Measurements from ENCODE around the gene HNRNPH1. TPM values are rescaled to one million over a fixed set of nuclear protein-coding genes. Genes with fewer than 3 reads are reported as not detected.
"Not testable (repeated sequence)": the region's sequence is repeated elsewhere in the genome, so short reads cannot be mapped to it uniquely, and the experiment has no call there.

HNRNPH1 gene, protein sequence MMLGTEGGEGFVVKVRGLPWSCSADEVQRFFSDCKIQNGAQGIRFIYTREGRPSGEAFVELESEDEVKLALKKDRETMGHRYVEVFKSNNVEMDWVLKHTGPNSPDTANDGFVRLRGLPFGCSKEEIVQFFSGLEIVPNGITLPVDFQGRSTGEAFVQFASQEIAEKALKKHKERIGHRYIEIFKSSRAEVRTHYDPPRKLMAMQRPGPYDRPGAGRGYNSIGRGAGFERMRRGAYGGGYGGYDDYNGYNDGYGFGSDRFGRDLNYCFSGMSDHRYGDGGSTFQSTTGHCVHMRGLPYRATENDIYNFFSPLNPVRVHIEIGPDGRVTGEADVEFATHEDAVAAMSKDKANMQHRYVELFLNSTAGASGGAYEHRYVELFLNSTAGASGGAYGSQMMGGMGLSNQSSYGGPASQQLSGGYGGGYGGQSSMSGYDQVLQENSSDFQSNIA
- total RNA-seq: 100 to 1,000 TPM; 895 to 954 TPM

DNA sequence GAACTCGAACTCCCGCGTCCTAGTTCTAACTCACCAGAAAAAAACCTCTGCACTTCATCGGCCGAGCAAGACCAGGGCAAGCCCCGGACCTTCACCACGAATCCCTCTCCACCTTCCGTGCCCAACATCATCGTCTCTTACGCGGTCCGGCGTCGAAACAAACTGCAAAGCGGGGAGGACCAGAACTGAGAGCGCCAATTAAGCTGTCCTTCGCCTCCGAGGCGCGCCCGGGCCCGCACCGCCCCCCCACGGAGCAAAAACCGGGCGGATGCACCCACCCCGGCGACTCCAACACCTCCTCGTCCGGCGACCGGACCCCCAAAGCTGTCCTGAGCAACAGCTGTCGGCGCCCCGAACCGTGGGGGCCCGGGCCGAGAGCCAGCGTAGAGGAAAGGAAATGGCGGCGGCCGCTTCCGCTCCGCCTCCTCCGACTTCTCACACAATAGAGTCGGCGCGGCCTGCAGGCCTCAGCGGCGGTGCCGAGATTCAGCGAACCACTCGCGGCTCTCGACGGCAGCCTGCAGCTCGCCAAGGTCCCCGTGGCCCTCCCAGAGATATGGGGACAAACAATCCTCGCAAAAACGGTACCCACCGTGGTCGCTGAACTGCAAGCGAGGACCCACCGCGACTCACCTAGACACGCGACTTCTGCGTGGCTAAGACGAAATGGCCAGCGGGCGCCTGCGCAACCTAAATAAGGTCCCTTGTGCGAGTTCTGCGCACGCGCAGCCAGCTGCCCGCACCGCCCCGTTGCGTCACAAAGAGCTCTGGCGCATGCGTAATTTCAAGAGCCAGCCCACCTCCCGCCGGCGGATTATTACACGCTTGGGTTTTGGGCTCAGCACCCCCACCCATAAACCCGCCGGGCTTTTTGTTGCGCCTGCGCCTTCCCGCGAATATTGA lies at the start of gene HNRNPH1:
HNRNPH1 (minus strand) TSS at position 669 of the 903 bp plus-strand sequence; CDS start at position 131, 538 bp downstream.
- Mint-ChIP-seq H3K4me3 (peak within 1 kb of the TSS; percentile 88), H3K9me3 (no peaks in the 10 kb centered on the region), H3K27ac (peak within 1 kb of the TSS; percentile 99), H3K27me3 (no peaks in the 10 kb centered on the region), H3K4me1 (peaks cover 36% of the 10 kb centered on the region), H3K36me3 (ENCODE audit: low read depth) (peaks cover 45% of the 10 kb centered on the region)
- ChIA-PET CTCF (interaction anchor here (0.6 to 1.6 kb wide), 17 partner anchors 10 to 132 kb away, joined by 3 to 8 read pairs (median 3); partner anchors contain the start of genes MAML1 and RUFY1), POLR2A (interaction anchor here (0.5 to 1.2 kb wide), 14 partner anchors 8 to 1293 kb away, joined by 3 to 6 read pairs (median 3); partner anchors contain the start of gene MAML1)
- peak; percentile 99 for DNase-seq

GRCh38 chr5:179668391-179668790 lies 44.9 kb upstream of the HNRNPH1 start:
- CTCF ChIA-PET: interaction anchor here (0.6 to 3.3 kb wide), 8 partner anchors 8 to 118 kb away, joined by 3 to 24 read pairs (median 4); partner anchors contain the start of genes CBY3 and RUFY1
- no peak overlapping the region for H3K4me3 Mint-ChIP-seq
- H3K27me3 Mint-ChIP-seq: no peaks in the 10 kb centered on the region
- peaks cover 4% of the 10 kb centered on the region for H3K4me1 Mint-ChIP-seq
- DNase-seq: peak; percentile 34
- POLR2A ChIA-PET: no interaction called here
- H3K36me3 Mint-ChIP-seq (ENCODE audit: low read depth): no peaks in the 10 kb centered on the region
- no peak overlapping the region for H3K27ac Mint-ChIP-seq
- no peaks in the 10 kb centered on the region for H3K9me3 Mint-ChIP-seq

- H3K36me3 Mint-ChIP-seq (ENCODE audit: low read depth); H3K27me3 Mint-ChIP-seq; H3K9me3 Mint-ChIP-seq; H3K27ac Mint-ChIP-seq; H3K4me1 Mint-ChIP-seq; H3K4me3 Mint-ChIP-seq; POLR2A ChIA-PET; DNase-seq: not testable (repeated sequence)
- CTCF ChIA-PET: interaction anchor here (0.7 kb wide), 1 partner anchor 682 kb away, joined by 3 read pairs; no protein-coding TSS in a partner anchor
Observed at GRCh38 chr5:179661647-179662046, 38.2 kb upstream of the HNRNPH1 start.

- H3K27me3 Mint-ChIP-seq; H3K9me3 Mint-ChIP-seq; CTCF ChIA-PET; H3K27ac Mint-ChIP-seq; POLR2A ChIA-PET; DNase-seq; H3K4me1 Mint-ChIP-seq; H3K36me3 Mint-ChIP-seq (ENCODE audit: low read depth): not testable (repeated sequence)
- peak overlapping the region; percentile 72 for H3K4me3 Mint-ChIP-seq
Observed at GRCh38 chr5:179658179-179658856, 34.8 kb upstream of the HNRNPH1 start.

DNA sequence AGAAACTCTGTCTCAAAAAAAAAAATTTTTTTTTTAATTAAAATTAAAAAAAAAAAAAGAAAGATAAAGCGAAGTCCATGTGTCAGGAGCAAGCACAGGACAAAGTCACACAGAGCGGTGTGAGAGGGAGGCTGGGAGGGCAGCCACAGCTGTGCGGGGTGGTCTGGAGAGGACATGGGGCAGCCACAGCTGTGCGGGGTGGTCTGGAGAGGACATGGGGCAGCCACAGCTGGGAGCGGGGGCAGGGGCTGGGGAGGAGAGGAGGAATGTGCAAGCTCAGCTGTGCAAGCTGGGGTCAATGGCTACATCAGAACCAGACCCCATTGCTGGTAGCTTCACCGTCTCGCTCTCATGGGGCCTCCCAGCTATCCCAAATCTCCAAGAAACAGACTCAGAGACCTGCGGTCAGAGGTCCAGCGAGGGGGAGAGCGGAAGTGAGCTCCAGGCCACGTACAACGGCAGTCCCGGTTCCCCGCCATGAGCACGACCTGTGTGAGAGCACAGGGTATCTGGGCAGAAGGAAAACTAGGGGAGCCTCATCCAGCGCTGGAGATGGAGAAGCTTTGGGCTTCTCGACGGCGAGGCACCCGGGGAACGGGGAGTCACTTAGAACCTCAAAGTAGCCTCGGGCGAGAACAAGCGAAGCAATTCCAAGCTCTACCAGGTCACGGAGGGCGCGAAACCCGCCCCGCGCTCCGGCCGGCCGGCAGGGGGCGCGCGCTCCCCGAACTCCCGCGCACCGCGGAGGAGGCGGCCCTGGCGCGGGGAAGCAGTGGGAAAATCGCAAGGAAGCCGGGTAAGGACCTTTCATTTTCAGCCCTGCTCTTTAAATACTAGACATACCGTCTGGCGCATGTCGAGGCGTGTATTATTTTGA lies 34.1 kb upstream of the HNRNPH1 start:
- DNase-seq; H3K27ac Mint-ChIP-seq; H3K36me3 Mint-ChIP-seq (ENCODE audit: low read depth); CTCF ChIA-PET; H3K9me3 Mint-ChIP-seq; POLR2A ChIA-PET; H3K27me3 Mint-ChIP-seq; H3K4me1 Mint-ChIP-seq: not testable (repeated sequence)
- peak overlapping the region; percentile 72 for H3K4me3 Mint-ChIP-seq

DNA sequence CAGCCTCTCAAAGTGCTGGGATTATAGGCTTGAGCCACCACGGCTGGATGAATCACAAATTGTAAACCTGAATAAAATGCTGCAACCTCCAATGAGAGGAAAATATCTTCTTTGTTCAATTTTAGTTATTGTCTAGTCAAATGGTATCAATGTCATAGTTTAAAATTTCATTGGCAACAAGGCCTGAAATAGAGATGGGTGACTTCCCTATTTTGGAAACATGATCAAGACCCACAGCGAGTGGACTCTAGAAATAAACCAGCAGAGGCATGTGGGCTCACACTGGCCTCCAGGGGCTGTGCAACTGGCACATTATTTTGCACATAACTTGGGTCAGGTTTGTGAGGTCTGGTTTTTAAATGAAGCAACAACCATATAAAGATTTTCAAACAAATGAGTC lies 29.7 kb upstream of the HNRNPH1 start:
- H3K36me3 Mint-ChIP-seq (ENCODE audit: low read depth); H3K27ac Mint-ChIP-seq; H3K4me1 Mint-ChIP-seq; DNase-seq; CTCF ChIA-PET; POLR2A ChIA-PET; H3K27me3 Mint-ChIP-seq; H3K4me3 Mint-ChIP-seq; H3K9me3 Mint-ChIP-seq: not testable (repeated sequence)

DNA sequence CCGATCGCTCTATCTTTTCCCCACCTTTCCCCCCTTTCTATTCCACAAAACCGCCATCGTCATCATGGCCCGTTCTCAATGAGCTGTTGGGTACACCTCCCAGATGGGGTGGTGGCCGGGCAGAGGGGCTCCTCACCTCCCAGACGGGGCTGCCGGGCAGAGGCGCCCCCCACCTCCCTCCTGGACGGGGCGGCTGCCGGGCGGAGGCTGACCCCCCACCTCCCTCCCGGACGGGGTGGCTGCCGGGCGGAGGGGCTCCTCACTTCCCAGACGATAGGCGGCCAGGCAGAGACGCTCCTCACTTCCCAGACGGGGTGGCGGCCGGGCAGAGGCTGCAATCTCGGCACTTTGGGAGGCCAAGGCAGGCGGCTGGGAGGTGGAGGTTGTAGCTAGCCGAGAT lies 26.8 kb upstream of the HNRNPH1 start:
- POLR2A ChIA-PET, H3K9me3 Mint-ChIP-seq, DNase-seq: not testable (repeated sequence)

DNA sequence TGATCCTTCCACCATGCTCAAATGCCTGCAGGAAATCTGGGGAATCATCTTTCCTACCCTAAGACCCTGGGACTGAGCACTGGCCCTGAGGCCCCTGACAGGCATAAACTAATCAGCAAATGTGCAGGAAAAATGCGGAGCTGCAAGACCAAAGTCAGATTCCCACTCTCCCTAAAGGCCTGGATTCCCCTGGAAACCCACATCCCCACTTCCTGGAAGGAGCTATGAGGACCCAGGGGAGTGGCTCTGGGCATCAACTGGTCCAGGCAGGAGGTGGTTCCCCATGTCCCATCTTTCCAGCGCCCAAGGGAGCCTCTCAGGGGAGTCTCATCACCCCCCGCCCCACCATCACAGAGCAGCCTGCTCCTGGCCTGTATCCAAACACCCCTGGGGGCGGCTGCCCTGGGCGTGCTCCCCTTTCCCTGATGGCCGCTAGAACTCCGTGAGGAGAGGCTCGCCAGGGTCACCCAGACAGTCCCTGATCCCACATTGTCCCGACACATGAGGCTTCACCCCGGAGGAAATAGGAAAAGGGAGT lies 25.8 kb upstream of the HNRNPH1 start:
- DNase-seq; H3K36me3 Mint-ChIP-seq (ENCODE audit: low read depth); H3K4me1 Mint-ChIP-seq; H3K9me3 Mint-ChIP-seq; H3K4me3 Mint-ChIP-seq; H3K27ac Mint-ChIP-seq; H3K27me3 Mint-ChIP-seq; POLR2A ChIA-PET: not testable (repeated sequence)
- CTCF ChIA-PET: interaction anchor here (0.6 to 1.0 kb wide), 2 partner anchors 9 to 41 kb away, joined by 3 to 4 read pairs; no protein-coding TSS in a partner anchor

More for the DNA sequence above, 26.8 kb upstream of the HNRNPH1 start:
- H3K27me3 Mint-ChIP-seq; H3K36me3 Mint-ChIP-seq (ENCODE audit: low read depth); H3K27ac Mint-ChIP-seq; H3K4me3 Mint-ChIP-seq; H3K4me1 Mint-ChIP-seq: not testable (repeated sequence)
- CTCF ChIA-PET: interaction anchor here (1.0 kb wide), 1 partner anchor 42 kb away, joined by 3 read pairs; no protein-coding TSS in a partner anchor

GRCh38 chr5:179648410-179648809 lies 24.9 kb upstream of the HNRNPH1 start:
- no peaks in the 10 kb centered on the region for H3K4me1 Mint-ChIP-seq
- no peak for DNase-seq
- no peak overlapping the region for H3K4me3 Mint-ChIP-seq
- no peak overlapping the region for H3K27ac Mint-ChIP-seq
- no peaks in the 10 kb centered on the region for H3K36me3 Mint-ChIP-seq (ENCODE audit: low read depth)
- CTCF ChIA-PET: no interaction called here
- POLR2A ChIA-PET: no interaction called here
- peaks cover 3% of the 10 kb centered on the region for H3K27me3 Mint-ChIP-seq
- H3K9me3 Mint-ChIP-seq: no peaks in the 10 kb centered on the region

GRCh38 chr5:179644766-179645165 lies 21.3 kb upstream of the HNRNPH1 start:
- CTCF ChIA-PET; POLR2A ChIA-PET; DNase-seq; H3K4me1 Mint-ChIP-seq; H3K36me3 Mint-ChIP-seq (ENCODE audit: low read depth); H3K27ac Mint-ChIP-seq; H3K27me3 Mint-ChIP-seq; H3K9me3 Mint-ChIP-seq; H3K4me3 Mint-ChIP-seq: not testable (repeated sequence)

DNA sequence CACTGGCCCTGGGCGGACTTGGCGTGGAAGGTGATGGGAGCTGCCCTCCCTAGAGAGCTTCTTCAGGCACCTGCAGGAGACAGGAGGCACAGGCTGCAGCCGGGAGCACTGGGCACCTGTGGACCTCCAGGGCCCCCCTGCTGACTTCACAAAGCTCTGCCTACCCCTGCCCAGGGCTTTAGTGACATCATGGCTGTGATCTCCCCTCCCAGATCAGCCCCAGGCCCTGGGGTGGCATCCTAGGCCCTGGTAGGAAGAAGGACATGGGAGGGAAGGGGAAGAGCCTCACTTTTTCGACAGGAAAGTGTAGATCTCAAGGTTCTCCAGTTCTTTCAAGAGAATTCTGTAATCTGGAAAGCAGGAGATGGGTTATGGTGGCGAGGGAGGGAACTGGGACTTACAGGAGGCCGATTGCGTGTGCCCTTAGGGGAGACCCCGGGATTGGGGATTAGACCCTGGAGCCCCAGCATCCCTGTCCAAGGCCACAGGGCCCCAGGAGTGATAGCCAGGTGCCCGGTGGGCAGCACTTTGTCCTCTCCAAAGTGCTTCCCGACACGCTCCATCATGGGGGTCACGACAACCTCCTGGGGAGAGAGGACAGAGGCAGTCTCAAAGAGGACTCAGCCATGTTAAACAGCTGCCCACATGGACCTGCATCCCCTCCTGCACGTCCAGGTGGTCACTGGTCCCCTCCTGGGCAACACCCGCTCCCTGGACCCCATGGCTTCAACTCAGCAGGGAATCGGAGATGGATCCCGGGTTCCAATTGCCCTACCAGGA lies 19.9 kb upstream of the HNRNPH1 start:
- H3K4me1 Mint-ChIP-seq; CTCF ChIA-PET; H3K27me3 Mint-ChIP-seq; POLR2A ChIA-PET; H3K4me3 Mint-ChIP-seq; H3K9me3 Mint-ChIP-seq; H3K36me3 Mint-ChIP-seq (ENCODE audit: low read depth); H3K27ac Mint-ChIP-seq; DNase-seq: not testable (repeated sequence)
